Right lobe of liver (tissue), 4 donors: Measurements from ENCODE around the gene NAT10.

ENCODE experiments used
- CTCF ChIP-seq, 4 donors: fragments of 200-600 bp in 3 of 4; fragments of 450-650 bp in 1 of 4; IDR thresholded peaks; one replicate each; pipeline versions ENCODE4 v1.5.1 to v1.8.0; 2016 to 2022; ENCODE audit warnings: antibody characterized with exemption in 4 of 4, mild to moderate bottlenecking in 2 of 4
- POLR2A ChIP-seq: fragments of 450-650 bp; IDR thresholded peaks from one replicate; pipeline ENCODE4 v1.6.1; 2017; ENCODE audit warnings: antibody characterized with exemption, mild to moderate bottlenecking
- donor health status: DM: no; HTN: no; CAD: no.
- donor health status: DM: no; HTN: no; CAD: no.
- donor health status: DM: no; HTN: yes; CAD: no.

- no peak for TF ChIP-seq CTCF (IDR thresholded peaks at IDR 0.05)
- no peak for TF ChIP-seq POLR2A
Observed at GRCh38 chr11:34184505-34185015, 79.1 kb downstream of the NAT10 start.
